ENCODE results near the gene ZNF329.

DNA sequence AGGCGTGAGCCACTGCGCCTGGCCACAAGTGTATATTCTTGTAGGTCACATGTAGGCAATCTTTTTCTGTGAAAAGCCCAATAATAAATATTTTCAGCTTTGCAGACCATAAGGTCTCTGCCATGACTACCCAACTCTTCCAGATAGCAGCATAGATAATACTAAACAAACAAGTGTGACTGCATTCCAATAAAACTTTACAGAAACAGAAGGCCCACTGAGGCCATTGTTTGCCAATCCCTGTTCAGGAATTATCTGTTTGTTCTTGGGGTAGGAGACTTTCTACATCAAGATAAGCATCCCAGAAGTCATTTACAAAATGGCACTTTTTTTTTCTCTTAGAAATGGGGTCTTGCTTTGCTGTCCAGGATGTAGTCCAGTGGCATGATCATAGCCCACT lies 2.8 kb upstream of the ZNF329 start:
- TF ChIP-seq POLR2A (IDR thresholded peaks at IDR 0.05; ENCODE audit: low read depth, low read length) (no peak), POLR2AphosphoS5 (IDR thresholded peaks at IDR 0.05; ENCODE audit: low read depth, low read length) (no peak), TAF1 (IDR thresholded peaks at IDR 0.05; ENCODE audit: borderline replicate concordance, low read depth, low read length) (no peak)
